ENCODE results near the gene PSMA4.

Gene PSMA4

GRCh38 chr15:78537266-78537905 lies 2.9 kb upstream of the PSMA4 start:
- no peak for TF ChIP-seq CTCF (IDR thresholded peaks at IDR 0.05; ENCODE audit: borderline replicate concordance, insufficient read depth, low read depth, low read length)
- H3K4me3 ChIP-seq (ENCODE audit: low read depth, low read length) = no peak overlapping the region

GRCh38 chr15:78538358-78538757 lies 1.9 kb upstream of the PSMA4 start:
- no peak overlapping the region for H3K4me3 ChIP-seq (ENCODE audit: low read depth, low read length)
- no peak for TF ChIP-seq CTCF (IDR thresholded peaks at IDR 0.05; ENCODE audit: borderline replicate concordance, insufficient read depth, low read depth, low read length)

- H3K4me3 ChIP-seq (ENCODE audit: low read depth, low read length) = peak overlapping the region; percentile 87
Observed at GRCh38 chr15:78539464-78540140, 642 bp upstream of the PSMA4 start.

- TF ChIP-seq CTCF (IDR thresholded peaks at IDR 0.05; ENCODE audit: borderline replicate concordance, insufficient read depth, low read depth, low read length) = no peak
- H3K4me3 ChIP-seq (ENCODE audit: low read depth, low read length) = peak overlapping the region; percentile 87
Observed at GRCh38 chr15:78540871-78541743, 863 bp downstream of the PSMA4 start.

GRCh38 chr15:78541744-78542034 lies 1.4 kb downstream of the PSMA4 start:
- H3K4me3 ChIP-seq (ENCODE audit: low read depth, low read length) = peak overlapping the region; percentile 87
- no peak for TF ChIP-seq CTCF (IDR thresholded peaks at IDR 0.05; ENCODE audit: borderline replicate concordance, insufficient read depth, low read depth, low read length)

GRCh38 chr15:78542647-78543046 lies 2.4 kb downstream of the PSMA4 start:
- no peak overlapping the region for H3K4me3 ChIP-seq (ENCODE audit: low read depth, low read length)
- no peak for TF ChIP-seq CTCF (IDR thresholded peaks at IDR 0.05; ENCODE audit: borderline replicate concordance, insufficient read depth, low read depth, low read length)

- no peak for TF ChIP-seq CTCF (IDR thresholded peaks at IDR 0.05; ENCODE audit: borderline replicate concordance, insufficient read depth, low read depth, low read length)
- H3K4me3 ChIP-seq (ENCODE audit: low read depth, low read length) = no peak overlapping the region
Observed at GRCh38 chr15:78550194-78550593, 9.9 kb downstream of the PSMA4 start.
